Common myeloid progenitor, CD34-positive (primary cell): ENCODE data around the gene TMEM212.

Experiments
- CTCF ChIA-PET: fragments of 350-600 bp; sonication (Branson Sonifier 250); formaldehyde crosslinking; loops from one replicate; lab custom pipeline; 2021; ENCODE audit warnings: antibody characterized with exemption; lab: Charles Lee
- POLR2A ChIA-PET: fragments of 350-600 bp; sonication (Branson Sonifier 250); formaldehyde crosslinking; loops from one replicate; lab custom pipeline; 2021; ENCODE audit warnings: antibody characterized with exemption; lab: Charles Lee
- DNase-seq, 3 donors: peaks; one replicate each; pipeline versions ENCODE4 v3.0.0 to v3.0.0-alpha.2; 2013
- H3K27ac ChIP-seq, 2 experiments: 1 replicate in 1 of 2; 2 replicates in 1 of 2; pipeline ENCODE4 v1.7.0; 2013; ENCODE audit warnings: inconsistent platforms in 2 of 2, low read length in 2 of 2, mild to moderate bottlenecking in 2 of 2, low read depth in 1 of 2, moderate library complexity in 1 of 2; ENCODE audit not compliant: severe bottlenecking in 2 of 2, insufficient read depth in 1 of 2, poor library complexity in 1 of 2
- H3K27me3 ChIP-seq, 5 experiments: replicated peaks in 2 of 5; 1 replicate in 3 of 5; 2 replicates in 2 of 5; pipeline versions ENCODE4 v1.6.1 to v1.7.0; 2013; ENCODE audit warnings: low read length in 4 of 5, mild to moderate bottlenecking in 2 of 5, moderate library complexity in 2 of 5, inconsistent platforms in 1 of 5; ENCODE audit not compliant: insufficient read depth in 5 of 5, control insufficient read depth in 4 of 5
- H3K36me3 ChIP-seq, 4 experiments: 1 replicate in 2 of 4; 2 replicates in 2 of 4; pipeline versions ENCODE4 v1.6.1 to v1.7.0; 2013; ENCODE audit warnings: low read length in 3 of 4, control low read depth in 1 of 4, mild to moderate bottlenecking in 1 of 4; ENCODE audit not compliant: control insufficient read depth in 4 of 4, insufficient read depth in 4 of 4
- H3K4me1 ChIP-seq, 4 experiments: 1 replicate in 3 of 4; 2 replicates in 1 of 4; pipeline versions ENCODE4 v1.6.1 to v1.7.1; 2013; ENCODE audit warnings: low read length in 3 of 4, mild to moderate bottlenecking in 3 of 4, control low read depth in 1 of 4, inconsistent platforms in 1 of 4, moderate library complexity in 1 of 4; ENCODE audit not compliant: control insufficient read depth in 4 of 4, insufficient read depth in 4 of 4; ENCODE audit errors: control extremely low read depth in 1 of 4
- H3K4me3 ChIP-seq, 7 experiments: 1 replicate in 4 of 7; 2 replicates in 3 of 7; pipeline versions ENCODE4 v1.5.1 to v1.7.0; 2013; ENCODE audit warnings: mild to moderate bottlenecking in 7 of 7, low read length in 6 of 7, moderate library complexity in 6 of 7, inconsistent platforms in 2 of 7, low read depth in 2 of 7, control low read depth in 1 of 7; ENCODE audit not compliant: insufficient read depth in 4 of 7, control insufficient read depth in 1 of 7; ENCODE audit errors: extremely low read depth in 1 of 7
- H3K9me3 ChIP-seq, 5 experiments: 1 replicate in 4 of 5; 2 replicates in 1 of 5; pipeline versions ENCODE4 v1.6.1 to v1.7.1; 2013; ENCODE audit warnings: low read length in 4 of 5, mild to moderate bottlenecking in 2 of 5, inconsistent platforms in 1 of 5, low read depth in 1 of 5, moderate library complexity in 1 of 5; ENCODE audit not compliant: control insufficient read depth in 4 of 5, insufficient read depth in 2 of 5; ENCODE audit errors: control extremely low read depth in 1 of 5
- whole genome bisulfite sequencing: methylation state at CpG from one replicate; pipeline ENCODE4 v1.1.5; 2013; ENCODE audit not compliant: insufficient coverage; 5-methylcytosine and 5-hydroxymethylcytosine counted together

TMEM212 gene

DNA sequence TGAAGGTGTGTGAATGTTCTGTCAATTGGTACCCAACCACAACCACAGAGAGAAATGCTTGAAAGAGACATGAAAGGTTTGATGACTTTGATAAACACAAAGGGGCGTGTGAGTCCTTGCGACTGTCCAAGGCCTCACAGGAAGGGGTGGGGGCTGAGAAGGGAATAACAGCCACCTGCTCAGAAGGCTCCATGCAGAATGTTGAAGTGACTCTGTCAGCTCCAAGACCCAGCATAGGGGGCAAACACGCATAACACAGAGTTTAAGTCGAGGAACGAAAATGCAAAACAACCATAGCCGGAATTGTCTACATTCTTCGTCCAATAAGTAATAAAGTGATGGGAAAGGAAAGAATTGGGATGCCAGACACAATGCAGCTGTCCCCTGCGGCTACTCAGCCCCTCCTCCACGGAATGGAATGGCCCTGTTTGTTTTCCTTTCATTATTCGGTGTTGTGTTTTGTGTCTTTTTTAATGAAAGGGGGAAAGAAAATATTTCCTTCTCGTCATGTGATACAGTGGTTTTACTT lies 19.9 kb downstream of the TMEM212 start:
- H3K9me3 ChIP-seq: no peaks in the 10 kb centered on the region
- no peak overlapping the region for H3K27ac ChIP-seq
- H3K36me3 ChIP-seq: no peaks in the 10 kb centered on the region
- WGBS: 91% methylated on average over 8 of the region's 11 CpGs
- ChIA-PET CTCF (no interaction called here), POLR2A (no interaction called here)
- no peaks in the 10 kb centered on the region for H3K27me3 ChIP-seq
- no peak overlapping the region for H3K4me3 ChIP-seq
- peaks cover 0 to 11% (median 9%) of the 10 kb centered on the region in 4 experiments for H3K4me1 ChIP-seq
- DNase-seq: no peak

DNA sequence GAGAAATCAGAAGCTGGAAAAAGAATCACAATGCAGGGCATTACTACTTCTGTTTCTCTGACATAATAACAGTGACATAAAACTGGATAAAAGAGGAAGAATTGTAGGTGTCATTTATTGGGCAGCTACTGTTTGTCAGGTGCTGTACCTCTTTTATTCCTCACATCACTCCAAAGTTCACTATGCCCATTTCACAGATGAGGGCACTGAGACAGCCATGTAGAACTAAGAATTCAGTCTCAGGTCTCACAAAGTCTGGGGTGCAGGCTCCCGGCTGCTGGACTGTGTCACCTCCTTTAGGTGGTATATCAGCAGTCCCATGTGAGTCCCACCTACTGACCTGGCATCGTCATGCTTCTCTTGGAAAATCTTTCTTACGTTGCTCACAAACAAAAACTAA lies 20.8 kb downstream of the TMEM212 start:
- H3K4me3 ChIP-seq: no peak overlapping the region
- no peaks in the 10 kb centered on the region for H3K9me3 ChIP-seq
- POLR2A ChIA-PET: no interaction called here
- H3K36me3 ChIP-seq: no peaks in the 10 kb centered on the region
- CTCF ChIA-PET: no interaction called here
- H3K27me3 ChIP-seq: no peaks in the 10 kb centered on the region
- H3K4me1 ChIP-seq: peaks cover 0 to 11% (median 9%) of the 10 kb centered on the region in 4 experiments
- 100% methylated on average over 1 of the region's 3 CpGs for WGBS
- DNase-seq: no peak
- H3K27ac ChIP-seq: no peak overlapping the region

DNA sequence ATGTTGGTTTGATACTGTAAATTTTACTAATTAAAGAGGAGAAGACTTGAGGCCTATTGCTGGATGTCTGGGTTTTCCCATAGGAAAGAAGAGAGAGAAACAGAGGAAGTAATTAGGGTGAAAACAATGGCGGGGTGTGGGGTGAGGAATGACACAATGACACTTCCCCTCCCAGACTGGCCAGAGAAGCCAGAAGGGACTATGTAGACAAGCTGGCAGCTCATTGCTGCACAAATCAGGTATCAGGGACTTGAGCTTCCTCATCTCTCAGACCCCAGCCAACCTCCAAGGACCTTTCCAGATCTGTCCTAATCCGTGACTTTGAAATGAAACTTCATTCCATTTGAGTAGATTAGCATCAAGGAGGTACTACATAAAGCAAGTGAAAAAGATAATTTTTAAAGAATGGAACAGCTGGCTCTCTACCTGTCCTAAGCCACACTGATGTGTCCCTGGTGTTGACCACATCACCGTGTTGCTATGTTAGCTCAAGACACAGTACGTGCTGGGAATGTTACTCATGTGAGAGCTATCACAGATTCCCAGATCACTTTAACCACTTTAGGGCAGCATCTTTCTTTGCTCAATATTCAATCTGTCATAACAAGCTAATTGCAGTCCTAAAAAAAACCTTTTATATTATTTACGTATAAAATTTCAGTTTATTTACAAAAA lies 22.2 kb downstream of the TMEM212 start:
- Histone ChIP-seq H3K4me3 (no peak overlapping the region), H3K27me3 (no peaks in the 10 kb centered on the region), H3K4me1 (peaks cover 0 to 11% (median 9%) of the 10 kb centered on the region in 4 experiments), H3K36me3 (no peaks in the 10 kb centered on the region), H3K9me3 (no peaks in the 10 kb centered on the region), H3K27ac (no peak overlapping the region)
- POLR2A ChIA-PET: no interaction called here
- CTCF ChIA-PET: interaction anchor here (1.1 kb wide), 1 partner anchor 23 kb away, joined by 3 read pairs; the partner anchor contains the start of gene TMEM212
- no peak for DNase-seq
- 95% methylated on average over 3 of the region's 5 CpGs for WGBS

DNA sequence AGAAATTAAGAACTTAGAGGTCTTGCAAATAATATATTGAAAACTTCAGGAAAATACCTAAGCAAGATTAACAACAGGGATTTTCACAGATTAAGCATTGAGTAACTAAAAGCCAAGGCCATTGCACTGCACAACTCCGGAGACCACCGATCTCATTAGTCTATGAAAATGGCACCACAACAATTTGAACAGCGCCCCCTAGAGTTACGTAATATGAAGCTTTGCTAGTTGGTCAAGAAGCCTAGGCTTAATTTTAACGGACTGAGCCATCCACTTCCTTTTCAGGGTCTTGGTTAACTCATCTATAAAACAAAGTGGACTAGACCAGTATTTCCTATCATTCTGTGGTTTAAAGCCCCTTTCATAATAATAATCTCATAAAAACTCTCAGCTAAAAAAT lies 24.8 kb downstream of the TMEM212 start:
- CTCF ChIA-PET: no interaction called here

DNA sequence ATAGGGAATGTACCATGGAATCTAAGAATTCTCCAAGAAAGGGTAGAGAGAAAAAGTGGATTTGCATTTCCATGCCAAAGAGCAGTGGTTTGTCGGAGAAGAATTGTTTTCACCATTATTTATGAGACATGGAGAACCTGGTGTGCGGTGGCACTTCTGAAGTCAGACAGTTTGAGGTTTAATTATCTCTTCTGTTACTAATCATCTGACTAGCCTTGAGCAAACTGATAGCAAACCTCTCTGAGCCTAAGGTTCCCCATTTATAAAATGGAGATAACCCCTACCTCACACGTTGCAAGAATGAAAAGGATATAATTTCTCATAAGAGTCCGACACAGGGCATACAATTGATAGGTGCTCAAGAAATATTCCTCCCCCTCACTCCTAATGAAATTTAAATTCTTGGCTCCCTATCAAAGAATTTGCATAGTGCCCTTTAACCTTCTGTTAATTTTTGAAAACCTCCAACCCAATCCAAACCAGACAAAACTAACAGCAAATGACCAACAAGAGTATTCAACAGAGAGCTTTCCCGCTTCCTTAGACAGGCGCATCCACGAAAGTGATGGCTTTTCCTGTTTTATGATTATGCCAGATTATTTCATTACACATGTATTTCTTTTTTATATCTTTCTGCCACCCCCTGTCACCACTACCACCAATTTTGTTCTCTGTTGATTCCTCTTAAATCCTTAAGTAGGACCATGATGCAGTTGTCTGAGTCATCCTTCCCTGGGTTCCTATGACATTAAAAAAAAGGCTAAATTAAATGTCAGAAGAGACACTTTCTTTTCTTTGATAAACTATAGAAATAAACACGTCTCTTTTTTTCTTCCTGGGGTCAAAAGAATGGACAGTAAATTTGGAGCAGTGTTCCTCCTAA lies 28.5 kb downstream of the TMEM212 start:
- no peaks in the 10 kb centered on the region for H3K27me3 ChIP-seq
- POLR2A ChIA-PET: interaction anchor here (0.6 kb wide), 1 partner anchor 234 kb away, joined by 4 read pairs; no protein-coding TSS in a partner anchor
- peak in 2 of 3 donors; percentile 60 to 79 for DNase-seq
- H3K36me3 ChIP-seq: no peaks in the 10 kb centered on the region
- H3K9me3 ChIP-seq: no peaks in the 10 kb centered on the region
- H3K27ac ChIP-seq: no peak overlapping the region
- no peak overlapping the region for H3K4me3 ChIP-seq
- H3K4me1 ChIP-seq: peaks cover 0 to 2% (median 0%) of the 10 kb centered on the region in 4 experiments
- WGBS: 83% methylated on average over 6 of the region's 8 CpGs
- CTCF ChIA-PET: no interaction called here

More for the DNA sequence above, 24.8 kb downstream of the TMEM212 start:
- Histone ChIP-seq H3K4me3 (no peak overlapping the region), H3K27ac (no peak overlapping the region), H3K36me3 (no peaks in the 10 kb centered on the region), H3K9me3 (no peaks in the 10 kb centered on the region), H3K4me1 (no peaks in the 10 kb centered on the region), H3K27me3 (no peaks in the 10 kb centered on the region)
- WGBS: 96% methylated on average over 4 of the region's 5 CpGs
- peak in 2 of 3 donors; percentile 30 to 36 for DNase-seq
- POLR2A ChIA-PET: no interaction called here

DNA sequence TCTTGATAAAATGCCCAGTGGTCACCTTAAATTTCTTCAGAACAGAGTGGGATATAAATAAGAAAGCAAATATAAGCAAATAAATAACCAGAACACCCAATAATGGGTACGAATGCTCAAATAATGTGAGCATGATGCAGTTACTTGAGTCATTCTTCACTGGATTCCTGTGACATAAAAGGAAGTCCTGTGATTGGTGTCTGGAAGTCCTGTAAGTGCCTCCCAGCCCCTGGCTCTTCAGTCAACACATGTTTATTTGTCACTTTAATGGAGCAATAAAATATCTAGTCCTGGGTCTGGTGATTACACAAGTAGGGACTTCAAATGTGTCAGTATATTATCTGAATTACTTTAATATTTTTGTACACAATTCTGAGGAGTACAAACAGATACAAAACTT lies 30.4 kb downstream of the TMEM212 start:
- ChIA-PET POLR2A (no interaction called here), CTCF (interaction anchor here (1.3 to 1.7 kb wide), 2 partner anchors 9 to 11 kb away, joined by 3 to 4 read pairs; no protein-coding TSS in a partner anchor)
- DNase-seq: no peak
- Histone ChIP-seq H3K27me3 (no peaks in the 10 kb centered on the region), H3K36me3 (no peaks in the 10 kb centered on the region), H3K4me1 (peaks cover 0 to 2% (median 0%) of the 10 kb centered on the region in 4 experiments), H3K4me3 (no peak overlapping the region), H3K9me3 (no peaks in the 10 kb centered on the region), H3K27ac (no peak overlapping the region)
- WGBS: no CpG with 5 or more reads among the region's 1 CpG
